Peyer's patch (tissue), 4 donors: ENCODE data around the gene NSMCE3. TPM values are rescaled to one million over a fixed set of nuclear protein-coding genes. Genes with fewer than 3 reads are reported as not detected.

Source experiments
- DNase-seq, 3 donors: peaks; one replicate each; pipeline ENCODE4 v3.0.0-alpha.2; 2017 to 2019
- H3K27ac ChIP-seq, 4 donors: fragments of 200-600 bp; sonication (generic); one replicate each; pipeline ENCODE4 v1.5.1; 2016 to 2019
- H3K27me3 ChIP-seq, 2 donors: fragments of 200-600 bp; sonication (generic); one replicate each; pipeline ENCODE4 v1.5.1; 2019
- H3K36me3 ChIP-seq, 3 donors: fragments of 200-600 bp; sonication (generic); one replicate each; pipeline ENCODE4 v1.5.1; 2016 to 2019
- H3K4me1 ChIP-seq, 4 donors: fragments of 200-600 bp; sonication (generic); one replicate each; pipeline ENCODE4 v1.5.1; 2016 to 2019
- H3K4me3 ChIP-seq, 4 donors: fragments of 200-600 bp; sonication (generic); 1 replicate in 3 of 4; 2 replicates in 1 of 4; pipeline ENCODE4 v1.5.1; 2016 to 2019; ENCODE audit warnings: mild to moderate bottlenecking in 1 of 4
- H3K9me3 ChIP-seq, 4 donors: fragments of 200-600 bp; sonication (generic); one replicate each; pipeline ENCODE4 v1.5.1; 2016 to 2019; ENCODE audit warnings: mild to moderate bottlenecking in 1 of 4
- CTCF ChIP-seq, 6 experiments: fragments of 450-650 bp in 4 of 6; fragments of 200-600 bp in 2 of 6; sonication (generic) in 1 of 6; IDR thresholded peaks; one replicate each; pipeline ENCODE4 v1.5.1; 2017 to 2019; ENCODE audit warnings: antibody characterized with exemption in 6 of 6, mild to moderate bottlenecking in 3 of 6, moderate library complexity in 1 of 6
- POLR2A ChIP-seq, 2 donors: fragments of 450-650 bp; IDR thresholded peaks; one replicate each; pipeline ENCODE4 v1.5.1; 2017; ENCODE audit warnings: antibody characterized with exemption in 2 of 2, mild to moderate bottlenecking in 2 of 2, moderate library complexity in 2 of 2
- total RNA-seq, 4 donors: library from RNA; depleted of rRNA; stranded (reverse); fragments of >200 nt; gene quantifications; one replicate each; pipeline ENCODE4 v1.1.0, GENCODE V29; 2016

Gene NSMCE3
- total RNA-seq, 4 donors from 2014 or later: 2.5 to 5.1 (median 3.7) TPM

- Histone ChIP-seq H3K27me3 (no peaks in the 10 kb centered on the region), H3K27ac (no peak overlapping the region), H3K4me1 (no peaks in the 10 kb centered on the region), H3K36me3 (no peaks in the 10 kb centered on the region), H3K9me3 (no peaks in the 10 kb centered on the region), H3K4me3 (no peak overlapping the region)
- DNase-seq: no peak
- no peak for TF ChIP-seq CTCF (IDR thresholded peaks at IDR 0.05)
- no peak for TF ChIP-seq POLR2A (IDR thresholded peaks at IDR 0.05)
Measured at GRCh38 chr15:29291067-29291845, 21.6 kb upstream of the NSMCE3 start.

DNA sequence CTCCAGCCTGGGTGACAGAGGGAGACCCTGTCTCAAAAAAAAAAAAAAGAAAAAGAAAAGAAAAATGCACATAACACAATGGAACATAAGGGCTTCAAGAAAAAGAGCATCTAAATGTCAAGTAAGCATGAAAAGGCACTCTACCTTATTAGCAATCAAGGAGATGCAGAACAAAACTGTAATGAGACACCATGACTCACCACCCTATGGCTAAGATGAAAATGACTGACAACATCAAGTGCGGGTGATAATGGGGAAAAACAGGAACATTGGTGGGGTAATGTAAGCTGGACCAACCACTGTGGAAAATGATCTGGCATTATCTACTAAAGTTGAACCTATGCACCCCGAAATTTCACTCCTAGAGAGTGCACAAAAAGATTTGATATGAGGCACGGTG lies 19.6 kb upstream of the NSMCE3 start:
- Histone ChIP-seq H3K9me3 (no peaks in the 10 kb centered on the region), H3K4me3 (no peak overlapping the region), H3K27me3 (no peaks in the 10 kb centered on the region), H3K36me3 (no peaks in the 10 kb centered on the region), H3K27ac (no peak overlapping the region), H3K4me1 (no peaks in the 10 kb centered on the region)
- no peak for DNase-seq
- TF ChIP-seq CTCF (IDR thresholded peaks at IDR 0.05): no peak
- no peak for TF ChIP-seq POLR2A (IDR thresholded peaks at IDR 0.05)

GRCh38 chr15:29285386-29285785 lies 15.8 kb upstream of the NSMCE3 start:
- H3K4me1 ChIP-seq: no peaks in the 10 kb centered on the region
- no peaks in the 10 kb centered on the region for H3K36me3 ChIP-seq
- H3K27ac ChIP-seq: no peak overlapping the region
- H3K27me3 ChIP-seq: no peaks in the 10 kb centered on the region
- H3K9me3 ChIP-seq: no peaks in the 10 kb centered on the region
- no peak overlapping the region for H3K4me3 ChIP-seq
- no peak for DNase-seq
- TF ChIP-seq POLR2A (IDR thresholded peaks at IDR 0.05) (no peak), CTCF (IDR thresholded peaks at IDR 0.05) (no peak)

- TF ChIP-seq CTCF (IDR thresholded peaks at IDR 0.05) (no peak), POLR2A (IDR thresholded peaks at IDR 0.05) (no peak)
- Histone ChIP-seq H3K4me3 (no peak overlapping the region), H3K36me3 (no peaks in the 10 kb centered on the region), H3K27ac (no peak overlapping the region), H3K27me3 (no peaks in the 10 kb centered on the region), H3K9me3 (no peaks in the 10 kb centered on the region), H3K4me1 (no peaks in the 10 kb centered on the region)
- DNase-seq: no peak
Measured at GRCh38 chr15:29283381-29283780, 13.8 kb upstream of the NSMCE3 start.

GRCh38 chr15:29280514-29280913 lies 10.9 kb upstream of the NSMCE3 start:
- H3K4me3 ChIP-seq: no peak overlapping the region
- H3K36me3 ChIP-seq: no peaks in the 10 kb centered on the region
- no peaks in the 10 kb centered on the region for H3K4me1 ChIP-seq
- H3K27ac ChIP-seq: no peak overlapping the region
- no peaks in the 10 kb centered on the region for H3K27me3 ChIP-seq
- no peak for TF ChIP-seq POLR2A (IDR thresholded peaks at IDR 0.05)
- no peak for TF ChIP-seq CTCF (IDR thresholded peaks at IDR 0.05)
- no peaks in the 10 kb centered on the region for H3K9me3 ChIP-seq
- no peak for DNase-seq
